ENCODE data around the gene TSPEAR. TPM values are rescaled to one million over a fixed set of nuclear protein-coding genes. Genes with fewer than 3 reads are reported as not detected.
"Not testable (repeated sequence)": the region's sequence is repeated elsewhere in the genome, so short reads cannot be mapped to it uniquely, and the experiment has no call there.

TSPEAR gene
- total RNA-seq, 1 donor: not detected

DNA sequence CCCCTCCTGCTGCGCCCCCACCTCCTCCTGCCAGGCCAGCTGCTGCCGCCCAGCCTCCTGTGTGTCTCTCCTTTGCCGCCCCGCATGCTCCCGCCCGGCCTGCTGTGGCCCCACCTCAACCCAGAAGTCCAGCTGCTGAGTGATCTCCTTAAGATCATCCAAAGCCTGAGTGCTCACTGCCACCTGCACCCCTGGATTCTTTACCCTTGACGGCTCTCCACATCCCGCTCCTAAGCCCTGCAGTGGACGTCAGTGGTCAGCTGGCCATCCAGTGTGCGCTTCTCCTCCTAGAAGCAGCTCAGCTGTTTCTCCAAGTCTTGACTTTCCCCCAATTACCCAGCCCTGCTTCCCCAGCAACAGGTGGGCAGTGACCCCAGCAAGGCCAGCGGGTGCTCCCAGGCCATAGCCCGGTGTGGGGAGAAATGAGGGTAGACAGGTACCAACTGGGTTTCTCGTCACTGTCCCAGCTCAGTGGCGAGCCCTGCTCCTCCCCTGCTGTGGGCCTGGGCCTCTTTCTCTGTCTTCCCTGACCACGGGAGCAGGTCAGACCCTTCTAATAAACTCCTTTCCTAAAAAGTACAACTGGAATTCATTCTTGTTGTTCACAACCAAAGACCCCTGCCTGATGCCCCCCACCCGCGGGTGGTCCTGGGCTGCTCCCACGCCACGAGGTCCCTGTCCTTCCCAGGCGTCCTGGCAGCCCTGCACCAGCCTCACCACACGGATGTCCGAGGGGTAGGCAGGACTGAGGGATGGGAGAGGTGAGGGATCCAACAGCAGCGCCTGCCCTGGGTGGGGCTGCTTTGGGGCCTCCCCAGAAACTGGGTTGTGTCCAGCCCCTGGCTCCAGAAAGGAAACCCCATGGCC is 109.5 kb downstream of the TSPEAR start:
- no peak overlapping the region for H3K4me3 ChIP-seq (ENCODE audit: low read length)
- H3K27me3 ChIP-seq (ENCODE audit: insufficient read depth, low read length): peaks cover 11% of the 10 kb centered on the region
- H3K4me1 ChIP-seq (ENCODE audit: insufficient read depth, low read length): no peaks in the 10 kb centered on the region
- no peaks in the 10 kb centered on the region for H3K9me3 ChIP-seq (ENCODE audit: low read depth, low read length)

DNA sequence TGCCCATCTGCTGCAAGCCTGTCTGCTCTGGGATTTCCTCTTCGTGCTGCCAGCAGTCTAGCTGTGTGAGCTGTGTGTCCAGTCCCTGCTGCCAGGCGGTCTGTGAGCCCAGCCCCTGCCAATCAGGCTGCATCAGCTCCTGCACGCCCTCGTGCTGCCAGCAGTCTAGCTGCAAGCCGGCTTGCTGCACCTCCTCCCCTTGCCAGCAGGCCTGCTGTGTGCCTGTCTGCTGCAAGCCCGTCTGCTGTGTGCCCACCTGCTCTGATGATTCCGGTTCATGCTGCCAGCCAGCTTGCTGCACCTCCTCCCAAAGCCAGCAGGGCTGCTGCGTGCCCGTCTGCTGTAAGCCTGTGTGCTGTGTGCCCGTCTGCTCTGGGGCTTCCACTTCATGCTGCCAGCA is 110.3 kb downstream of the TSPEAR start:
- not testable (repeated sequence) for H3K4me1 ChIP-seq (ENCODE audit: insufficient read depth, low read length); H3K4me3 ChIP-seq (ENCODE audit: low read length)

DNA sequence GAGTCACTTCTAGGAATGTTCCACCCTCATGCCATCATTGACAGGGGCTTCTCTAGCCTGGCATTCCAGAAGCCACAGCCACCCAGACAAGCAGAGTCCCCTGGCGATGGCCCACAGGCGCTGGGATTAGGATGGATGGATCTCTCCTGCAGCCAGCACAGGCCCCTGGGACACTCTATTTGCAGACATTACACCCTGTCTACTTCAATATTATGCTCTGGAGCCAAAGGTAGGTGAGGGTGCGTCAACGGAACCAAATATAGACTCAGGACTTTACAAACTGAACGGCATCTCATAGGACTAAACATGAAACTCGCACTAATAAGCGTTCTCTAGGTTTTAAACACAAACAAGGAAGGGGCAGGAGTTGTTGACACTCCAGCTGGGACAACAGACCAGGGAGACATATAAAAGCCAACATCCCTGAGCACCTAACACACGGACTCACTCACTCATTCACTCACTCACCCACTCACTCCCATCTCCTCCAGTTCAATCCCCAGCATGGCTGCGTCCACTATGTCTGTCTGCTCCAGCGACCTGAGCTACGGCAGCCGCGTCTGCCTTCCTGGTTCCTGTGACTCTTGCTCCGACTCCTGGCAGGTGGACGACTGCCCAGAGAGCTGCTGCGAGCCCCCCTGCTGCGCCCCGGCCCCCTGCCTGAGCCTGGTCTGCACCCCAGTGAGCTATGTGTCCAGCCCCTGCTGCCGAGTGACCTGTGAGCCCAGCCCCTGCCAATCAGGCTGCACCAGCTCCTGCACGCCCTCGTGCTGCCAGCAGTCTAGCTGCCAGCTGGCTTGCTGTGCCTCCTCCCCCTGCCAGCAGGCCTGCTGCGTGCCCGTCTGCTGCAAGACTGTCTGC is 111.0 kb downstream of the TSPEAR start, which contains the start of gene KRTAP10-7:
TSS of gene KRTAP10-7 (plus strand) at position 480 of the 861 bp plus-strand sequence. CDS start at position 505, 25 bp downstream.
- not testable (repeated sequence) for H3K4me1 ChIP-seq (ENCODE audit: insufficient read depth, low read length)

More for the DNA sequence above, 110.3 kb downstream of the TSPEAR start:
- H3K9me3 ChIP-seq (ENCODE audit: low read depth, low read length); H3K27me3 ChIP-seq (ENCODE audit: insufficient read depth, low read length): not testable (repeated sequence)

DNA sequence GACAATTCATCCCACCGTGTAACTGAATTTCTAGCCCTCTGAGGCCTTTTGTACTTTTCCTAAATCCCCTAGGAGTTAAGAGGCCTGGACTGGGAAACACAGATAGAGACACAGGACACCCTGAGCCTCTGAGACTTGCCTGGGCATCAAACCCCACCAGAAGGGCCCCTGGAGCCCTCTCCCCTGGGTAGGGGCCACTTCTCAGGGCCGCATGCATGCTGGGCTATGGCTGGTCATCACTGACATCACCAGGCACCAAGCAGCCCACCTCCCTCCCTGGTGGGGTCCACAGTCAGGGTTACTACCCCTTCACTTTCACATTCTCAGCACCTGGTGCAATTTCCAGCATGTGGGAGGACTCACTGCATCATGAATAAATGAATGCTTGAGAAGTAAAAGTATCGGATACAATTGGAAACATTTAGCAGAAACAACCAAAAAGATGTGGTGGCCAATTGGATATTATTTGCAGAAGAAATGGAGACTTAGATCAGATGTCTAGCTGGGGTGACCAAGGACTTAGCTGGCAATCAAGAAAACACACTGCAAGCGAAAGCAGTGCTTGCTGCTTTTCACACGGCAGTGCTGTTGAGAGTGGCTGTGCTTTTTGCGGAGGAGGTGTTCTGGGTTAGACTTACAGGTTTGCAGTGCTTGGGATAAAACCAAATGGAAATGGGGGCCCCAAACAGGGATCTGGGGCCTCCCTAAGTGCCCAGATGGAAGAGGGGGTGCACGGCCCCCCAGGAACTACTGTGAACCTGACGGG is 111.9 kb downstream of the TSPEAR start:
- no peaks in the 10 kb centered on the region for H3K9me3 ChIP-seq (ENCODE audit: low read depth, low read length)
- no peaks in the 10 kb centered on the region for H3K27me3 ChIP-seq (ENCODE audit: insufficient read depth, low read length)
- no peak overlapping the region for H3K4me3 ChIP-seq (ENCODE audit: low read length)
- H3K4me1 ChIP-seq (ENCODE audit: insufficient read depth, low read length): no peaks in the 10 kb centered on the region

More for the DNA sequence above, 111.0 kb downstream of the TSPEAR start, which contains the start of gene KRTAP10-7:
- not testable (repeated sequence) for H3K9me3 ChIP-seq (ENCODE audit: low read depth, low read length); H3K27me3 ChIP-seq (ENCODE audit: insufficient read depth, low read length); H3K4me3 ChIP-seq (ENCODE audit: low read length)

DNA sequence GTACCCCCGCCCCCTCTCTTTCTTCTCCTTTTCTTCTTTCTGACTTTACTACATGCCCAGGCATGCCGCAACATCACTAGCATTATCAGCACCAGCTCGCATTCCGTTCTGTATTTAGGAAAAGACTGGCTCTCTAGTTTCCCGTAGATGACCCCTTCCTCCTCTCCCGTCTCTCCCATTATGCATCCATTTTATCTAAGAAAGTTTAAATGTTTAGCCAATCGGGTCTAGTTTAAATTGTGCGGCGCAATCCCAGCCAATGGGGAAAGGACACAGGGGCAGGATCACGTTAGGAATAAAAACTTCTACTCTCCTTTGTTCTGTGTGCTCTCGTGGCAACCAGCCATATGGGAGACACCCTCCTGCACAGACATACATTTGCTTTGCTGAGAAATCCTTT is 113.3 kb downstream of the TSPEAR start:
- no peaks in the 10 kb centered on the region for H3K9me3 ChIP-seq (ENCODE audit: low read depth, low read length)
- no peak overlapping the region for H3K4me3 ChIP-seq (ENCODE audit: low read length)
- no peaks in the 10 kb centered on the region for H3K27me3 ChIP-seq (ENCODE audit: insufficient read depth, low read length)
- no peaks in the 10 kb centered on the region for H3K4me1 ChIP-seq (ENCODE audit: insufficient read depth, low read length)

DNA sequence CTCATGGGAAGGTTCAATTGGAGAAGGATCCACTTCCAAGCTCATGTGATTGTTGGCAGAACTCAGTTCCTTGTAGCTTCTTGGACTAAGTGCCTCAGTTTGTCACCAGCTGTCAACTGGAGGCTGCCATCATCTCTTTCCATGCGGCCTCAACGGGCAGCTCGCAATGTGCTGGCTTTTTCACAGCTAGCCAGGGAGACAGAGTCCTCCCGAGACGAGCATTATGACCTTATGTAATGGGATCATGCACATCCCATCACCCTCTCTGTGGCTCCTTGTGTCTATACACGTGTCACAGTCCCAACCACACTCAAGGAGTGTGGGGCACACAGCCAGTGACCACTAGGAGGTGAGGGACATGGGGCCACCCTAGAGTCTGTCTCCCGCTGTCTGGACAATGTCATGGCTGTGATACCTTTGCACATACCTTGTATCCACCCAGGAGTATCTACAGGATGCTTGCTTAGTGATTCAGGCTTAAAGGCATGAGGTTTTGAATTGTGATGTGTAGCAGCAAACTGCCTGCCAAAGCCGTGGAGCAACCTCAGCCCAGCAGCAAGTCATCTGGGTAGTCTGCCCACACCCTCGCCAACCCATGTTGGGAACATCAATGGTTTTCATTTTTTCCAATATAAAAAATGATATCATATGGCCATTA is 115.2 kb downstream of the TSPEAR start:
- Histone ChIP-seq H3K4me3 (ENCODE audit: low read length) (no peak overlapping the region), H3K27me3 (ENCODE audit: insufficient read depth, low read length) (no peaks in the 10 kb centered on the region), H3K9me3 (ENCODE audit: low read depth, low read length) (no peaks in the 10 kb centered on the region), H3K4me1 (ENCODE audit: insufficient read depth, low read length) (no peaks in the 10 kb centered on the region)

DNA sequence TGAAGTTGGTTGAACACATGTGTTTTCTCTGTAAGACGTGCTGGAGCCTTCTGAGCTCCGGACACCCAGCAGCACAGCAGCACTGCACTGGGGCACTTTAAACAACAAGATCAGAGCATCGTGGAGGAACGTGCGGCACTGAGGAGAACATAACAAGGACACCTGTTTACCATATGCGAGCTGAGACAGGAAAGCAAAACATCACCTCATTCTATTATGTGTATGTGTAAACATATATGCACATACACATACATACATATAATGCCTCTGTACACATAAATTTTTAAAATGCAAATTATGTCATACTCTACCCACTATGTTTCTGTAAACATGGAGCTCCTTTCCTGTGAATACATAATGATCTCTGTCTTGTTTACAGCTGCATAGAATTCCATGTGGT is 115.8 kb downstream of the TSPEAR start:
- Histone ChIP-seq H3K27me3 (ENCODE audit: insufficient read depth, low read length) (no peaks in the 10 kb centered on the region), H3K9me3 (ENCODE audit: low read depth, low read length) (no peaks in the 10 kb centered on the region), H3K4me1 (ENCODE audit: insufficient read depth, low read length) (no peaks in the 10 kb centered on the region), H3K4me3 (ENCODE audit: low read length) (no peak overlapping the region)

- H3K9me3 ChIP-seq (ENCODE audit: low read depth, low read length): no peaks in the 10 kb centered on the region
- no peaks in the 10 kb centered on the region for H3K27me3 ChIP-seq (ENCODE audit: insufficient read depth, low read length)
- no peaks in the 10 kb centered on the region for H3K4me1 ChIP-seq (ENCODE audit: insufficient read depth, low read length)
- no peak overlapping the region for H3K4me3 ChIP-seq (ENCODE audit: low read length)
Observed at GRCh38 chr21:44594406-44594916, 116.9 kb downstream of the TSPEAR start.

DNA sequence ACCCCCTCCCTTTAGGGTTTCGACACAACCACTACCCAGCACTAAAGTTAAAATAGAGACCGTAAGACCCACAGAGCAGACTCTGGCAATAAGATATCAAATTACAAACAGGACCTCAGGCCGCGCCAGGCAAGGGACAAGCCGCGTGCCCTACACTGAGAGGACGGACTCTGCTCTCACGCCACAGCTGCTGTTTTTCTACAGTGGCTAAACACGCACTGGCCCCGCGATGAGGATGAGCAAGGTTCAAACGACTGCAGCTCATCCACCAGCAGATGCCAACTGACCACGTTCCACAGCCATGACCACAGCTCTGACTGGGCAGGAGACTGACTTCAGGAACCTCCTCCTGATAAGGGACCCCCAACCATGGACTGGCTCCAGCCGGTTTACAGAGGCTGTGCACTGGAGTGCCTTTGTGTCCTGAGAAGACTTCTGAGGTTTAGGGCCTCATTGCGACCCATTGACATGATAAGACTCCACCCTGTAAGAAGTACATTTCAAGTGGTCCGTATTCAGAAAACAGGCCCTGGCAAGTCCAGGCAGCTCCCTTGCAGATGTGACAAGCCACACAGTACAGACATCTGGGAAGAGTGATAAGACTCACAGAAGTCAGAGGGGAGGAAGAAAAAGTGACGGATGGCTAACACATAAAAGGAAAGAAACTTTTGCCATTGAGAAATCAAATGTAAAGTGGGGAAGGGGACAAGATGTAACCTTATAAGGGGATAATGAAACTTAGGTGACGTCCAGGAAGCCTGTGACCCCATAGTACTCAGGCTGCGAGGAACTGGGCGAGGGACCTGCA is 117.6 kb downstream of the TSPEAR start:
- Histone ChIP-seq H3K4me1 (ENCODE audit: insufficient read depth, low read length) (no peaks in the 10 kb centered on the region), H3K4me3 (ENCODE audit: low read length) (no peak overlapping the region), H3K9me3 (ENCODE audit: low read depth, low read length) (no peaks in the 10 kb centered on the region), H3K27me3 (ENCODE audit: insufficient read depth, low read length) (no peaks in the 10 kb centered on the region)

GRCh38 chr21:44592446-44593311 is 118.7 kb downstream of the TSPEAR start, which contains the start of gene KRTAP10-6:
KRTAP10-6 (minus strand) TSS chr21:44592505; CDS start chr21:44592484, 21 bp downstream.
- Histone ChIP-seq H3K4me3 (ENCODE audit: low read length) (no peak within 1 kb of the TSS), H3K4me1 (ENCODE audit: insufficient read depth, low read length) (no peaks in the 10 kb centered on the region), H3K9me3 (ENCODE audit: low read depth, low read length) (no peaks in the 10 kb centered on the region), H3K27me3 (ENCODE audit: insufficient read depth, low read length) (no peaks in the 10 kb centered on the region)

GRCh38 chr21:44591801-44592130 is 119.6 kb downstream of the TSPEAR start:
- not testable (repeated sequence) for H3K27me3 ChIP-seq (ENCODE audit: insufficient read depth, low read length); H3K4me1 ChIP-seq (ENCODE audit: insufficient read depth, low read length); H3K4me3 ChIP-seq (ENCODE audit: low read length); H3K9me3 ChIP-seq (ENCODE audit: low read depth, low read length)

DNA sequence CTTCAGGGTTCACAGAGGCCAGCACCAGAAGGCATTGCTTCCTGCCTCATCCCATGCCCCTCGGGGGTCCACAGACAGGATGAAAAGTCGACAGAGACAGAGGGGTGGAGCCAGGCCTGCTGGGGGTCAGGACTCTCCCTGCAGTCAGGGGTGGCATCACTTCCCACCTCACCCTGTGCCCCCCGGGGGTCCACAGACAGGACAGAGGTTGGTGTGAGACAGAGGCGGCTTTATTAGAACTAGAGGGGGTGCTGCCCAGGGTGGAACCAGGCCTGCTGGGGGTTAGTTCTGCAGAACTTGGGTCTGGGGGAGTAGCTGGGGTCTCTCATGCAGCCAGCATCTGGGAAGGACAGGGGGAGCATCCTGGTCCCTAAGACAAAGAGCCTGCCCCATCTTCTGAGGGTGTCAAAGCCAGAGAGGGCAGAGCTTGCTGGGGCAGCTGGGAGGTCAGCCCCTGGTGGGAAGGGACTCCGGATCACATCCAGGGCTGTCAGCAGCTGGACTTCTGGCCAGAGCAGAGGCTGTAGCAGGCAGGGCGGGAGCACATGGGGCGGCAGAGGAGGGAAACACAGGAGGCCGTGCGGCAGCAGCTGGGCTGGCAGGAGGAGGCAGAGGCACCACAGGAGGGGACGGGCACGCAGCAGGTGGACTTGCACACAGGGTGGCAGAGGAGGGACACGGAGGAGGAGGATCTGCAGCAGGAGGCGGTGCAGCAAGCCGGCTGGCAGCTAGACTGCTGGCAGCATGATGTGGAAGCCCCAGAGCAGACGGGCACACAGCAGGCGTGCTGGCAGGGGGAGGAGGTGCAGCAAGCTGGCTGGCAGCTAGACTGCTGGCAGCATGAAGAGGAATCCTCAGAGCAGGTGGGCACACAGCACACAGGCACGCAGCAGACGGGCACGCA is 120.2 kb downstream of the TSPEAR start:
- not testable (repeated sequence) for H3K4me3 ChIP-seq (ENCODE audit: low read length); H3K9me3 ChIP-seq (ENCODE audit: low read depth, low read length)

More for the DNA sequence above, 120.2 kb downstream of the TSPEAR start:
- not testable (repeated sequence) for H3K4me1 ChIP-seq (ENCODE audit: insufficient read depth, low read length); H3K27me3 ChIP-seq (ENCODE audit: insufficient read depth, low read length)
